ENCODE data around the gene MLC1. TPM values are rescaled to one million over a fixed set of nuclear protein-coding genes. Genes with fewer than 3 reads are reported as not detected.
"Not testable (repeated sequence)": the region's sequence is repeated elsewhere in the genome, so short reads cannot be mapped to it uniquely, and the experiment has no call there.

Gene MLC1
- total and polyA plus RNA-seq, 2 donors: 0.48 to 2.4 TPM

GRCh38 chr22:50089682-50090411 is 4.6 kb upstream of the MLC1 start, which contains the start of gene MOV10L1:
Gene MOV10L1 (plus strand): TSS chr22:50090006. CDS start chr22:50090089, 83 bp downstream.
- H3K27ac ChIP-seq (ENCODE audit: low read depth in 1 of 2, low read length in 1 of 2): no peak within 1 kb of the TSS
- WGBS: 63% methylated on average over 83 of the region's 83 CpGs
- H3K27me3 ChIP-seq (ENCODE audit: control insufficient read depth in 2 of 2, insufficient read depth in 1 of 2, low read length in 1 of 2): peaks cover 0 to 10% of the 10 kb centered on the region in 2 donors
- H3K36me3 ChIP-seq (ENCODE audit: control insufficient read depth in 2 of 2, insufficient read depth in 2 of 2, low read length in 1 of 2): no peaks in the 10 kb centered on the region
- DNase-seq (ENCODE audit: low read depth in 6 of 9, low spot score in 9 of 9): peak in 1 of 9 donors; percentile 11
- peaks cover 0 to 4% of the 10 kb centered on the region in 2 donors for H3K4me1 ChIP-seq (ENCODE audit: control insufficient read depth in 2 of 2, insufficient read depth in 2 of 2, low read length in 2 of 2)
- H3K9me3 ChIP-seq (ENCODE audit: control insufficient read depth in 2 of 2, insufficient read depth in 1 of 2, low read length in 1 of 2): peaks cover 5 to 18% of the 10 kb centered on the region in 2 donors
- no peak within 1 kb of the TSS for H3K4me3 ChIP-seq (ENCODE audit: low read length in 2 of 2)

GRCh38 chr22:50089231-50089630 is 4.0 kb upstream of the MLC1 start:
- H3K4me1 ChIP-seq (ENCODE audit: control insufficient read depth in 2 of 2, insufficient read depth in 2 of 2, low read length in 2 of 2): peaks cover 0 to 10% of the 10 kb centered on the region in 2 donors
- H3K9me3 ChIP-seq (ENCODE audit: control insufficient read depth in 2 of 2, insufficient read depth in 1 of 2, low read length in 1 of 2): peaks cover 5 to 18% of the 10 kb centered on the region in 2 donors
- no peak overlapping the region for H3K27ac ChIP-seq (ENCODE audit: low read depth in 1 of 2, low read length in 1 of 2)
- no peak for DNase-seq (ENCODE audit: low read depth in 6 of 9, low spot score in 9 of 9)
- no peaks in the 10 kb centered on the region for H3K36me3 ChIP-seq (ENCODE audit: control insufficient read depth in 2 of 2, insufficient read depth in 2 of 2, low read length in 1 of 2)
- 90% methylated on average over 11 of the region's 11 CpGs for WGBS
- H3K27me3 ChIP-seq (ENCODE audit: control insufficient read depth in 2 of 2, insufficient read depth in 1 of 2, low read length in 1 of 2): peaks cover 0 to 16% of the 10 kb centered on the region in 2 donors
- H3K4me3 ChIP-seq (ENCODE audit: low read length in 2 of 2): no peak overlapping the region

GRCh38 chr22:50088096-50088495 is 2.9 kb upstream of the MLC1 start:
- WGBS: 97% methylated on average over 12 of the region's 12 CpGs
- DNase-seq (ENCODE audit: low read depth in 6 of 9, low spot score in 9 of 9): no peak
- no peak overlapping the region for H3K4me3 ChIP-seq (ENCODE audit: low read length in 2 of 2)
- H3K27ac ChIP-seq (ENCODE audit: low read depth in 1 of 2, low read length in 1 of 2): no peak overlapping the region
- H3K4me1 ChIP-seq (ENCODE audit: control insufficient read depth in 2 of 2, insufficient read depth in 2 of 2, low read length in 2 of 2): peaks cover 0 to 12% of the 10 kb centered on the region in 2 donors
- peaks cover 0 to 25% of the 10 kb centered on the region in 2 donors for H3K27me3 ChIP-seq (ENCODE audit: control insufficient read depth in 2 of 2, insufficient read depth in 1 of 2, low read length in 1 of 2)
- H3K9me3 ChIP-seq (ENCODE audit: control insufficient read depth in 2 of 2, insufficient read depth in 1 of 2, low read length in 1 of 2): peaks cover 5 to 18% of the 10 kb centered on the region in 2 donors
- H3K36me3 ChIP-seq (ENCODE audit: control insufficient read depth in 2 of 2, insufficient read depth in 2 of 2, low read length in 1 of 2): no peaks in the 10 kb centered on the region

GRCh38 chr22:50087646-50088045 is 2.4 kb upstream of the MLC1 start:
- Histone ChIP-seq H3K36me3 (ENCODE audit: control insufficient read depth in 2 of 2, insufficient read depth in 2 of 2, low read length in 1 of 2) (no peaks in the 10 kb centered on the region), H3K4me1 (ENCODE audit: control insufficient read depth in 2 of 2, insufficient read depth in 2 of 2, low read length in 2 of 2) (peaks cover 0 to 15% of the 10 kb centered on the region in 2 donors), H3K27ac (ENCODE audit: low read depth in 1 of 2, low read length in 1 of 2) (no peak overlapping the region), H3K4me3 (ENCODE audit: low read length in 2 of 2) (no peak overlapping the region), H3K27me3 (ENCODE audit: control insufficient read depth in 2 of 2, insufficient read depth in 1 of 2, low read length in 1 of 2) (peaks cover 0 to 25% of the 10 kb centered on the region in 2 donors), H3K9me3 (ENCODE audit: control insufficient read depth in 2 of 2, insufficient read depth in 1 of 2, low read length in 1 of 2) (peaks cover 5 to 18% of the 10 kb centered on the region in 2 donors)
- 95% methylated on average over 12 of the region's 12 CpGs for WGBS
- DNase-seq (ENCODE audit: low read depth in 6 of 9, low spot score in 9 of 9): no peak

- peaks cover 0 to 15% of the 10 kb centered on the region in 2 donors for H3K4me1 ChIP-seq (ENCODE audit: control insufficient read depth in 2 of 2, insufficient read depth in 2 of 2, low read length in 2 of 2)
- not testable (repeated sequence) for H3K27ac ChIP-seq (ENCODE audit: low read depth in 1 of 2, low read length in 1 of 2); H3K4me3 ChIP-seq (ENCODE audit: low read length in 2 of 2); DNase-seq (ENCODE audit: low read depth in 6 of 9, low spot score in 9 of 9); H3K36me3 ChIP-seq (ENCODE audit: control insufficient read depth in 2 of 2, insufficient read depth in 2 of 2, low read length in 1 of 2)
- H3K27me3 ChIP-seq (ENCODE audit: control insufficient read depth in 2 of 2, insufficient read depth in 1 of 2, low read length in 1 of 2): peaks cover 0 to 25% of the 10 kb centered on the region in 2 donors
- H3K9me3 ChIP-seq (ENCODE audit: control insufficient read depth in 2 of 2, insufficient read depth in 1 of 2, low read length in 1 of 2): peaks cover 5 to 18% of the 10 kb centered on the region in 2 donors
- WGBS: 97% methylated on average over 4 of the region's 4 CpGs
Measured at GRCh38 chr22:50086975-50087374, 1.7 kb upstream of the MLC1 start.

GRCh38 chr22:50086526-50086925 is 1.3 kb upstream of the MLC1 start:
- H3K4me1 ChIP-seq (ENCODE audit: control insufficient read depth in 2 of 2, insufficient read depth in 2 of 2, low read length in 2 of 2): peaks cover 0 to 15% of the 10 kb centered on the region in 2 donors
- no peak for DNase-seq (ENCODE audit: low read depth in 6 of 9, low spot score in 9 of 9)
- no peak overlapping the region for H3K4me3 ChIP-seq (ENCODE audit: low read length in 2 of 2)
- H3K36me3 ChIP-seq (ENCODE audit: control insufficient read depth in 2 of 2, insufficient read depth in 2 of 2, low read length in 1 of 2): no peaks in the 10 kb centered on the region
- WGBS: 91% methylated on average over 5 of the region's 5 CpGs
- H3K9me3 ChIP-seq (ENCODE audit: control insufficient read depth in 2 of 2, insufficient read depth in 1 of 2, low read length in 1 of 2): peaks cover 5 to 18% of the 10 kb centered on the region in 2 donors
- peaks cover 0 to 25% of the 10 kb centered on the region in 2 donors for H3K27me3 ChIP-seq (ENCODE audit: control insufficient read depth in 2 of 2, insufficient read depth in 1 of 2, low read length in 1 of 2)
- H3K27ac ChIP-seq (ENCODE audit: low read depth in 1 of 2, low read length in 1 of 2): no peak overlapping the region

- no peak overlapping the region for H3K27ac ChIP-seq (ENCODE audit: low read depth in 1 of 2, low read length in 1 of 2)
- H3K36me3 ChIP-seq (ENCODE audit: control insufficient read depth in 2 of 2, insufficient read depth in 2 of 2, low read length in 1 of 2): no peaks in the 10 kb centered on the region
- H3K4me1 ChIP-seq (ENCODE audit: control insufficient read depth in 2 of 2, insufficient read depth in 2 of 2, low read length in 2 of 2): peaks cover 0 to 15% of the 10 kb centered on the region in 2 donors
- H3K27me3 ChIP-seq (ENCODE audit: control insufficient read depth in 2 of 2, insufficient read depth in 1 of 2, low read length in 1 of 2): peaks cover 0 to 22% of the 10 kb centered on the region in 2 donors
- H3K4me3 ChIP-seq (ENCODE audit: low read length in 2 of 2): no peak overlapping the region
- peaks cover under 1 to 14% of the 10 kb centered on the region in 2 donors for H3K9me3 ChIP-seq (ENCODE audit: control insufficient read depth in 2 of 2, insufficient read depth in 1 of 2, low read length in 1 of 2)
- 22% methylated on average over 16 of the region's 16 CpGs for WGBS
- peak in 1 of 9 donors; percentile 2 for DNase-seq (ENCODE audit: low read depth in 6 of 9, low spot score in 9 of 9)
Measured at GRCh38 chr22:50084614-50085021, 608 bp downstream of the MLC1 start.

- Histone ChIP-seq H3K4me3 (ENCODE audit: low read length in 2 of 2) (no peak overlapping the region), H3K27me3 (ENCODE audit: control insufficient read depth in 2 of 2, insufficient read depth in 1 of 2, low read length in 1 of 2) (peaks cover 0 to 20% of the 10 kb centered on the region in 2 donors), H3K27ac (ENCODE audit: low read depth in 1 of 2, low read length in 1 of 2) (no peak overlapping the region), H3K36me3 (ENCODE audit: control insufficient read depth in 2 of 2, insufficient read depth in 2 of 2, low read length in 1 of 2) (no peaks in the 10 kb centered on the region), H3K9me3 (ENCODE audit: control insufficient read depth in 2 of 2, insufficient read depth in 1 of 2, low read length in 1 of 2) (peaks cover 0 to 11% of the 10 kb centered on the region in 2 donors), H3K4me1 (ENCODE audit: control insufficient read depth in 2 of 2, insufficient read depth in 2 of 2, low read length in 2 of 2) (peaks cover 0 to 15% of the 10 kb centered on the region in 2 donors)
- WGBS: 71% methylated on average over 10 of the region's 10 CpGs
- no peak for DNase-seq (ENCODE audit: low read depth in 6 of 9, low spot score in 9 of 9)
Measured at GRCh38 chr22:50084080-50084477, 1.1 kb downstream of the MLC1 start.

- WGBS: 92% methylated on average over 18 of the region's 18 CpGs
- DNase-seq (ENCODE audit: low read depth in 6 of 9, low spot score in 9 of 9): peak in 1 of 9 donors; percentile 5
- Histone ChIP-seq H3K36me3 (ENCODE audit: control insufficient read depth in 2 of 2, insufficient read depth in 2 of 2, low read length in 1 of 2) (no peaks in the 10 kb centered on the region), H3K4me3 (ENCODE audit: low read length in 2 of 2) (no peak overlapping the region), H3K4me1 (ENCODE audit: control insufficient read depth in 2 of 2, insufficient read depth in 2 of 2, low read length in 2 of 2) (peaks cover 0 to 15% of the 10 kb centered on the region in 2 donors), H3K27ac (ENCODE audit: low read depth in 1 of 2, low read length in 1 of 2) (no peak overlapping the region), H3K9me3 (ENCODE audit: control insufficient read depth in 2 of 2, insufficient read depth in 1 of 2, low read length in 1 of 2) (peaks cover 0 to 11% of the 10 kb centered on the region in 2 donors), H3K27me3 (ENCODE audit: control insufficient read depth in 2 of 2, insufficient read depth in 1 of 2, low read length in 1 of 2) (peaks cover 0 to 20% of the 10 kb centered on the region in 2 donors)
Measured at GRCh38 chr22:50083462-50084079, 1.7 kb downstream of the MLC1 start.

Measured in thymus (tissue), 11 donors.